ENCODE results near the gene GOLGA8B.
"Not testable (repeated sequence)": the region's sequence is repeated elsewhere in the genome, so short reads cannot be mapped to it uniquely, and the experiment has no call there.

Gene GOLGA8B

GRCh38 chr15:34554716-34555115 lies 28.7 kb downstream of the GOLGA8B start:
- CTCF ChIA-PET; DNase-seq (ENCODE audit: extremely low spot score); POLR2A ChIA-PET: not testable (repeated sequence)

- CTCF ChIA-PET; POLR2A ChIA-PET; DNase-seq (ENCODE audit: extremely low spot score): not testable (repeated sequence)
Observed at GRCh38 chr15:34554126-34554525, 29.3 kb downstream of the GOLGA8B start.

- CTCF ChIA-PET, POLR2A ChIA-PET: not testable (repeated sequence)
Observed at GRCh38 chr15:34550129-34550528, 33.3 kb downstream of the GOLGA8B start.

GRCh38 chr15:34549381-34549809 lies 34.1 kb downstream of the GOLGA8B start:
- POLR2A ChIA-PET; DNase-seq (ENCODE audit: extremely low spot score); CTCF ChIA-PET: not testable (repeated sequence)

More at GRCh38 chr15:34550129-34550528, 33.3 kb downstream of the GOLGA8B start:
- not testable (repeated sequence) for DNase-seq (ENCODE audit: extremely low spot score)

- POLR2A ChIA-PET; DNase-seq (ENCODE audit: extremely low spot score); CTCF ChIA-PET: not testable (repeated sequence)
Observed at GRCh38 chr15:34543860-34544649, 39.4 kb downstream of the GOLGA8B start.

GRCh38 chr15:34535857-34536256 lies 47.6 kb downstream of the GOLGA8B start:
- POLR2A ChIA-PET; DNase-seq (ENCODE audit: extremely low spot score); CTCF ChIA-PET: not testable (repeated sequence)
